HUES64 (cell line): ENCODE measurements around the gene NKAIN2.
"Not testable (repeated sequence)": the region's sequence is repeated elsewhere in the genome, so short reads cannot be mapped to it uniquely, and the experiment has no call there.

Experiments used
- H3K27ac ChIP-seq: 2 replicates; pipeline ENCODE4 v1.7.0; 2013; ENCODE audit warnings: low read depth, low read length, inconsistent platforms
- H3K27me3 ChIP-seq: 2 replicates; pipeline ENCODE4 v1.6.1; 2013; ENCODE audit warnings: mild to moderate bottlenecking, low read length; ENCODE audit not compliant: insufficient read depth
- H3K36me3 ChIP-seq: 2 replicates; pipeline ENCODE4 v1.6.1; 2013; ENCODE audit warnings: mild to moderate bottlenecking, low read length; ENCODE audit not compliant: insufficient read depth
- H3K4me1 ChIP-seq: 2 replicates; pipeline ENCODE4 v1.6.1; 2013; ENCODE audit warnings: mild to moderate bottlenecking, low read length, moderate library complexity; ENCODE audit not compliant: insufficient read depth
- H3K4me3 ChIP-seq: 2 replicates; pipeline ENCODE4 v1.5.1; 2013; ENCODE audit warnings: mild to moderate bottlenecking, low read length, moderate library complexity
- H3K9ac ChIP-seq: 2 replicates; pipeline ENCODE4 v1.6.1; 2013; ENCODE audit warnings: mild to moderate bottlenecking, low read depth, low read length
- H3K9me3 ChIP-seq: 2 replicates; pipeline ENCODE4 v1.6.1; 2013; ENCODE audit warnings: low read depth, low read length; ENCODE audit not compliant: insufficient read depth
- WGBS: fragments of 150-250, 120-280 bp; methylation state at CpG from one replicate; pipeline ENCODE4 v1.1.7; 2013; ENCODE audit warnings: missing lambda C conversion rate; 5-methylcytosine and 5-hydroxymethylcytosine counted together

The NKAIN2 gene

GRCh38 chr6:124283486-124283885 lies 479.8 kb downstream of the NKAIN2 start:
- Histone ChIP-seq H3K4me1 (no peaks in the 10 kb centered on the region), H3K9ac (no peak overlapping the region), H3K27ac (no peak overlapping the region), H3K4me3 (no peak overlapping the region), H3K9me3 (no peaks in the 10 kb centered on the region), H3K36me3 (no peaks in the 10 kb centered on the region), H3K27me3 (no peaks in the 10 kb centered on the region)
- 100% methylated on average over 1 of the region's 1 CpG for WGBS

- no peaks in the 10 kb centered on the region for H3K9me3 ChIP-seq
- H3K9ac ChIP-seq = no peak overlapping the region
- 100% methylated on average over 1 of the region's 1 CpG for WGBS
- H3K4me1 ChIP-seq = no peaks in the 10 kb centered on the region
- H3K4me3 ChIP-seq = no peak overlapping the region
- no peaks in the 10 kb centered on the region for H3K36me3 ChIP-seq
- H3K27ac ChIP-seq = no peak overlapping the region
- no peaks in the 10 kb centered on the region for H3K27me3 ChIP-seq
Measured at GRCh38 chr6:124285146-124285545, 481.5 kb downstream of the NKAIN2 start.

GRCh38 chr6:124294574-124295200 lies 491.0 kb downstream of the NKAIN2 start:
- no peak overlapping the region for H3K4me3 ChIP-seq

GRCh38 chr6:124297507-124297906 lies 493.8 kb downstream of the NKAIN2 start:
- H3K27ac ChIP-seq = no peak overlapping the region
- WGBS = 96% methylated on average over 6 of the region's 6 CpGs
- no peak overlapping the region for H3K4me3 ChIP-seq
- peaks cover 3% of the 10 kb centered on the region; the same call in 1 of the 2 replicates for H3K9me3 ChIP-seq
- no peaks in the 10 kb centered on the region for H3K27me3 ChIP-seq
- H3K9ac ChIP-seq = no peak overlapping the region
- H3K4me1 ChIP-seq = no peaks in the 10 kb centered on the region
- no peaks in the 10 kb centered on the region for H3K36me3 ChIP-seq

More at GRCh38 chr6:124294574-124295200, 491.0 kb downstream of the NKAIN2 start:
- no peaks in the 10 kb centered on the region for H3K27me3 ChIP-seq
- no peaks in the 10 kb centered on the region for H3K9me3 ChIP-seq
- WGBS = 100% methylated on average over 1 of the region's 2 CpGs
- no peak overlapping the region for H3K27ac ChIP-seq
- H3K9ac ChIP-seq = no peak overlapping the region
- no peaks in the 10 kb centered on the region for H3K36me3 ChIP-seq
- H3K4me1 ChIP-seq = no peaks in the 10 kb centered on the region

- no peaks in the 10 kb centered on the region for H3K4me1 ChIP-seq
- no peak overlapping the region for H3K4me3 ChIP-seq
- H3K27me3 ChIP-seq = no peaks in the 10 kb centered on the region
- H3K9me3 ChIP-seq = peaks cover 3% of the 10 kb centered on the region; the same call in 1 of the 2 replicates
- 80% methylated on average over 1 of the region's 1 CpG for WGBS
- H3K27ac ChIP-seq = no peak overlapping the region
- H3K36me3 ChIP-seq = no peaks in the 10 kb centered on the region
- no peak overlapping the region for H3K9ac ChIP-seq
Measured at GRCh38 chr6:124298730-124299129, 495.1 kb downstream of the NKAIN2 start.

GRCh38 chr6:124300907-124301306 lies 497.2 kb downstream of the NKAIN2 start:
- H3K27ac ChIP-seq, H3K4me3 ChIP-seq, H3K9me3 ChIP-seq, H3K4me1 ChIP-seq, H3K36me3 ChIP-seq, H3K9ac ChIP-seq, H3K27me3 ChIP-seq: not testable (repeated sequence)
- WGBS = 98% methylated on average over 2 of the region's 2 CpGs

- peaks cover 3% of the 10 kb centered on the region; the same call in 1 of the 2 replicates for H3K9me3 ChIP-seq
- no peak overlapping the region for H3K9ac ChIP-seq
- H3K4me3 ChIP-seq = no peak overlapping the region
- peaks cover 14% of the 10 kb centered on the region for H3K4me1 ChIP-seq
- no peaks in the 10 kb centered on the region for H3K36me3 ChIP-seq
- H3K27me3 ChIP-seq = no peaks in the 10 kb centered on the region
- H3K27ac ChIP-seq = no peak overlapping the region
- WGBS = 92% methylated on average over 2 of the region's 2 CpGs
Measured at GRCh38 chr6:124303971-124304370, 500.3 kb downstream of the NKAIN2 start.

GRCh38 chr6:124310139-124310538 lies 506.5 kb downstream of the NKAIN2 start:
- Histone ChIP-seq H3K36me3 (no peaks in the 10 kb centered on the region), H3K9ac (no peak overlapping the region), H3K27me3 (no peaks in the 10 kb centered on the region), H3K9me3 (no peaks in the 10 kb centered on the region), H3K27ac (no peak overlapping the region), H3K4me3 (no peak overlapping the region), H3K4me1 (peaks cover 17% of the 10 kb centered on the region)
- WGBS = 89% methylated on average over 1 of the region's 1 CpG

- H3K4me1 ChIP-seq = no peaks in the 10 kb centered on the region
- no peaks in the 10 kb centered on the region for H3K36me3 ChIP-seq
- WGBS = no CpG with 5 or more reads among the region's 2 CpGs
- H3K27me3 ChIP-seq = no peaks in the 10 kb centered on the region
- H3K9ac ChIP-seq = no peak overlapping the region
- no peaks in the 10 kb centered on the region for H3K9me3 ChIP-seq
- no peak overlapping the region for H3K4me3 ChIP-seq
- H3K27ac ChIP-seq = no peak overlapping the region
Measured at GRCh38 chr6:124319410-124319809, 515.7 kb downstream of the NKAIN2 start.

GRCh38 chr6:124324237-124324636 lies 520.6 kb downstream of the NKAIN2 start:
- Histone ChIP-seq H3K36me3 (no peaks in the 10 kb centered on the region), H3K27me3 (no peaks in the 10 kb centered on the region), H3K4me3 (no peak overlapping the region)

GRCh38 chr6:124330197-124330596 lies 526.5 kb downstream of the NKAIN2 start:
- Histone ChIP-seq H3K9me3 (no peaks in the 10 kb centered on the region), H3K4me3 (no peak overlapping the region), H3K27ac (no peak overlapping the region), H3K36me3 (no peaks in the 10 kb centered on the region), H3K4me1 (no peaks in the 10 kb centered on the region), H3K27me3 (no peaks in the 10 kb centered on the region), H3K9ac (no peak overlapping the region)
- 95% methylated on average over 1 of the region's 1 CpG for WGBS

More at GRCh38 chr6:124324237-124324636, 520.6 kb downstream of the NKAIN2 start:
- no peaks in the 10 kb centered on the region for H3K9me3 ChIP-seq
- H3K9ac ChIP-seq = no peak overlapping the region
- H3K27ac ChIP-seq = no peak overlapping the region
- no peaks in the 10 kb centered on the region for H3K4me1 ChIP-seq

- Histone ChIP-seq H3K36me3 (no peaks in the 10 kb centered on the region), H3K27me3 (no peaks in the 10 kb centered on the region), H3K9me3 (no peaks in the 10 kb centered on the region), H3K4me3 (no peak overlapping the region), H3K9ac (no peak overlapping the region), H3K4me1 (peaks cover 2% of the 10 kb centered on the region; the same call in 1 of the 2 replicates), H3K27ac (no peak overlapping the region)
- 65% methylated on average over 4 of the region's 4 CpGs for WGBS
Measured at GRCh38 chr6:124334359-124334758, 530.7 kb downstream of the NKAIN2 start.
